ENCODE data around the gene ITIH1. TPM values are rescaled to one million over a fixed set of nuclear protein-coding genes. Genes with fewer than 3 reads are reported as not detected.

Gene ITIH1
- total RNA-seq, 1 experiment from 2014 or later, result 0.31 TPM

- Histone ChIP-seq H3K36me3 (ENCODE audit: control insufficient read depth, insufficient read depth, low read length) (0 out of 2 replicates have a peak, but pooled peaks cover 3% of the 10 kb centered on the region), H3K27ac (ENCODE audit: low read length) (no peak overlapping the region), H3K4me3 (ENCODE audit: low read depth in 2 of 2, low read length in 2 of 2) (no peak overlapping the region), H3K27me3 (ENCODE audit: control insufficient read depth, insufficient read depth, low read length) (no peaks in the 10 kb centered on the region), H3K4me1 (ENCODE audit: control insufficient read depth, insufficient read depth, low read length) (no peaks in the 10 kb centered on the region), H3K9me3 (ENCODE audit: control insufficient read depth, insufficient read depth, low read depth, low read length) (no peaks in the 10 kb centered on the region)
- ChIA-PET CTCF (no interaction called here), POLR2A (no interaction called here)
- in situ Hi-C loops (cut with HindIII; ENCODE audit: low pct_unique_long_range_greater_than_20kb, low sequenced_read_pairs), result no loop called here
- intact Hi-C loops (cut with micrococcal nuclease; ENCODE audit: unreplicated experiment), result no loop called here
- BruUV-seq (replicated peaks), result no TSS peak
- TF ChIP-seq POLR2AphosphoS5 (IDR thresholded peaks at IDR 0.05; ENCODE audit: low read depth, low read length), result no peak
- TF ChIP-seq TCF7L2 (IDR thresholded peaks at IDR 0.05; ENCODE audit: low read depth, low read length), result no peak
- no peak for TF ChIP-seq REST (IDR thresholded peaks at IDR 0.05; ENCODE audit: insufficient read depth in 1 of 2, low read depth in 2 of 2, low read length in 1 of 2)
- no peak for TF ChIP-seq CTCF (IDR thresholded peaks at IDR 0.05)
- no peak for TF ChIP-seq SIN3A (IDR thresholded peaks at IDR 0.05; ENCODE audit: borderline replicate concordance, insufficient read depth, low read depth, low read length)
- ATAC-seq (no peak), DNase-seq (ENCODE audit: low read depth, low spot score) (no peak)
These were observed 25.2 kb upstream of the ITIH1 start for GRCh38 chr3:52752045-52752660.

- Histone ChIP-seq H3K27me3 (ENCODE audit: control insufficient read depth, insufficient read depth, low read length) (no peaks in the 10 kb centered on the region), H3K4me1 (ENCODE audit: control insufficient read depth, insufficient read depth, low read length) (no peaks in the 10 kb centered on the region), H3K27ac (ENCODE audit: low read length) (no peak overlapping the region), H3K36me3 (ENCODE audit: control insufficient read depth, insufficient read depth, low read length) (0 out of 2 replicates have a peak, but pooled peaks cover 3% of the 10 kb centered on the region), H3K4me3 (ENCODE audit: low read depth in 2 of 2, low read length in 2 of 2) (no peak overlapping the region), H3K9me3 (ENCODE audit: control insufficient read depth, insufficient read depth, low read depth, low read length) (no peaks in the 10 kb centered on the region)
- CTCF ChIA-PET, result no interaction called here
- intact Hi-C loops (cut with micrococcal nuclease; ENCODE audit: unreplicated experiment) (no loop called here), in situ Hi-C loops (cut with HindIII; ENCODE audit: low pct_unique_long_range_greater_than_20kb, low sequenced_read_pairs) (no loop called here)
- ATAC-seq, result no peak
- no TSS peak for BruUV-seq (replicated peaks)
- TF ChIP-seq TCF7L2 (IDR thresholded peaks at IDR 0.05; ENCODE audit: low read depth, low read length) (no peak), REST (IDR thresholded peaks at IDR 0.05; ENCODE audit: insufficient read depth in 1 of 2, low read depth in 2 of 2, low read length in 1 of 2) (no peak), CTCF (IDR thresholded peaks at IDR 0.05) (no peak)
- DNase-seq (ENCODE audit: low read depth, low spot score), result no peak
- POLR2A ChIA-PET, result no interaction called here
These were observed 23.0 kb upstream of the ITIH1 start for GRCh38 chr3:52754373-52754772.

Measured in Panc1 (cell line).